HG02610 (cell line): ENCODE data around the gene VSIR.
A peak's percentile ranks its signal among the peaks of the same experiment; 100 is the strongest.

Source experiments
- ATAC-seq: cut with Tn5 transposase; IDR thresholded peaks from one replicate; pipeline ENCODE4 v1.9.1; 2021; ENCODE audit warnings: mild to moderate bottlenecking, moderate library complexity; ENCODE audit not compliant: unreplicated experiment

VSIR gene

DNA sequence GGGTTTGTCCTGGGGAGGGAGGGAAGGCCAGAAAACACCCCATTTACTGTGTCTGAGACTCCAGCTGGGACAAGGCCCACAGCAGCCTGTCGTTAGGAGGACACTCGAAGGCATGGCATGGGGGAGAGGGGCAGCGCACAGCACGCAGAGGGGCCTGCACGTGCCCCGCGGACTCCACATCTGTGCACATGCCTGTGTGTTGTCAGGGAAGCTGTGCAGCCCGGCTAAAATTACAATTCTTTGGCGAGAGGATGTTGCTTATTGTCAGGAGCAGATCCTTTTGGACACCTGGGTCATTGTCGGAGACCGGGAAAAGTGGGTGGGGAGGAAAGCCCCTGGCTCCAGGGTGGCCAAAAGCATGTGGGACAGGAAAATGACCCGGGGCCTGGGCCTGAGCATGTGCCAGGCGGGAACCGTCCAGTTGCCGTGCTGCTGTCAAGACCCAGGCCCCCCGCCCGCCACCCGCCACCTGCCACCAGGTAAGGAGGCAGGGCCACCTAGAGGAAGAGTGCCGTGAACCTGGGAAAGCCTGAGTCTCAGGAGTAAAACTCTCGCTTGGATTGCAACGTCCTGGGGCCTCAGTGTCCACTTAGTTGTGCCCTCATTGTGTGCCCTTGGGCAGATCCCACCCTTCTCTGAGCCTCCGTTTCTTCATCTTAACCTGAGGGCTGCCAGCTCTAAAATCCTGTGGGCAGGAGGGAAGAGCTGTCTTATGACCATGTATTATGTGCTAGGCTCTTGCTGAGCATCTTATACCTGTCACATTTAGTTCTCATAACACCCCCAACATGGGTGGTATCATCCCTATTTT, 7.2 kb downstream of the VSIR start:
- ATAC-seq, result no peak

DNA sequence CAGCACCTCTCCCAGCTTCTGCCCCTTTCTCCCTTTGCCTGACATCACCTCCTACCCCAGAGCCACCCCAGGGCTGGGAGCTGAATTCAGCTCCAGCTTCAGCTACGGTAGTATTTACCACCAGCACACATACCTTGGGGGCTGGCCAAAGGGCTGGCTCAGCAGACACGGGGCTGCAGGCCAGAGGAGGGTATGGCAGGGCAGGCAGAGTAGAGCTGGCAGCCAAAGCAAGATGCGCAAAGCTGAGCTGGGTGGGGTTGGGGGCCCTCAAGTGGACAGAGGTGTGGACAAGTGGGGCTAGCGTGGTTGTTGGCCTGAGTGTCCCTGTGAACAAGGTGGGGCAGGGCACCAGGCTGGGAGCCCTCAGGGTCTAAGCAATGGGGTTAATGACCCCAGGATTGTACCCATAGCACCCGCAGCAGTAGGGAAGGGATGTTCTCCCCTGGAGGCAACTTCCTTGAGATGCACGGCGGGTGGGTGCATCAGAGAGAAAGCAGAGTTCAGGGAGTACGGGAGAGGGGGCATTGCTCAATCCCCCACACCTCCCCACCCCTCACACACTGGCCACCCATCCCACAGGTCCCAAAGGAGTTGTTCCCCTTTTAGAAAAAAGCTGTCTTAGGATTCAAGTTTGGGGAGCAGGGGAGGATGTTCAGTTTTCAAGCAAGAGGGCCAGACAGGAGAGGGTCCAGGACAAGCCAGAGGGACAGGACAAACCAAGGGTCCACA, 8.0 kb downstream of the VSIR start:
- no peak for ATAC-seq

DNA sequence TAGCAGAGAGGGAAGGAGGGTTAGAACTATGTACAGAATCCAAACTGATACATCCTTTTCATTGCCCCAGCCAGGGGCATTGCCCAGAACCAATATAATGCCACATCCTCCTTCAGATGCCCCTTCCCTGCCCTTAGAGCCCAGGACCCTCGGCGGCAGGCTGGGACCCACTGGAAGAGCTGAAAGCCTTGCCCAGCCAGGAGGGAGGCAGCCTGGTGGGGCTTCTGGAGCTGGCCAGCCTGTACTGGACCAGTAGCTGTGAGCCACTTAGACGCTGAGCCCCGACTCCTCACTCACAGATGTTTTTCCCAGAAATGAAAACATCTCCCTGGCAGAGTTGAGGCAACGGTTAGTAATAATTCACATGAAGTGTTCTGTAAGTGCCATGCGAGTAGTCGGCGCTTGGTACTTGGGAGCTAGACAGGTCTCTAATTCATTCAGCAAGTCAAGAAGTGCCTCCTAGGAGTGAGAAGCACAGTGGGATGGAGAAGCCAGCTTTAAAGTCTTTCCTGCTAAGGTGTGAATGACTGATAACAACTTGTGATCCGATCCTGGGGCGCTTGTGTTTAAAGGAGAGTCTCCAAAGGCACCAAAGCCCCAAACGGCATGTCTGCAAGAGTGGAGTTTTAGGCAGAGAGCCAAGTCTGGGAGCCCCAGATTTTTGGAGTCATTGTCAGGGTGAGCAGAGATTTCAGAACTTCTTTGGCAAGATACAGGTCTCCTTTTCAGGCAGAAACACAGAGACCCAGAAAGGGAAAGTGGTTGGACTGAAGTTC, 9.8 kb downstream of the VSIR start:
- ATAC-seq, result no peak

DNA sequence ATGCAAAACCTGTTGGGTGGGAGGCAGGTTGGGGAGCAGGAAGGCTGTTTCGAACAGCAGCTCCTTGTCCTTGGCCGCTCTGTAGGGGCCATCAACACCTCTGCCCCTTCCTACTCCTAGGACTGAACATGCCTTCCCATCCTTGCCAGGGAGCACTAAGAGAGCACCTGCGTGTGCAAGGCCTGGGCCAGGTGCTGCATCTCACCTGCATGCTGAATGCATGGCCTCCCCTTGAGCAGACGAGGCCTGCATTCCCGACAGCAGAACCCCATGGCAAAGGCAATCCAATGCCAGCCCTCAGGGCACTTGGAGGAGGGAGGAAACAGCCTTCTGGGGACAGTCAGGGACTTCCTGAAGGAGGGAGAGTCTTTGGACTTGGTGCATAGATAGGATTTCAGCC, 11.0 kb downstream of the VSIR start:
- no peak for ATAC-seq

DNA sequence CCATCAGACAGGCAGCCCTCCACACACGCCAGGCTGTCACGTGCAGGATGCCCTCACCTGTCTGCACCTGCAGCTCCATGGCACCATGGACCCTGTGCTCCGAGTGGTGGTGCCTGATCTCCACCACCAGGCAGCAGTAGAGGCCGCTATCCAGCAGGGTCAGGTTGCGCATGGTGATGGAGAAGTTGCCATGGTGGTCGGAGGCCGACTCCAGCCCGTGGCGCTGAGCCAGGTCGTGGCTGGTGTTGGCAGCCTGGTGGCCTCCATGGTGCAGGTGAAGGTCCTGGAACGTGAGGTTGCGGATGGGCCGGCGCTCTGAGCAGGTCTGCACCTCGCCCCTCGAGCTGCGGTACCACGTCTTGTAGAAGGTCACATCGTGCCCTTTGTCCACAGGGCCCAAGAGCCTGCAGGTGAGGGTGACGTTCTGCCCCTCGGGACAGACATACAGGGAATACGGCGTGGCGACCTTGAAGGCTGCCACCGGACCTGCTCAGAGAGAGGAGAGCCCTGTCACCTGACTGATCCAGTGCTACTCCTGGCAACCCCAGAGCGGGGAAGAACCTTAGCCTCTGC, 11.7 kb downstream of the VSIR start:
- no peak for ATAC-seq

- ATAC-seq, result no peak
Observed at GRCh38 chr10:71761105-71761511, 12.2 kb downstream of the VSIR start.

DNA sequence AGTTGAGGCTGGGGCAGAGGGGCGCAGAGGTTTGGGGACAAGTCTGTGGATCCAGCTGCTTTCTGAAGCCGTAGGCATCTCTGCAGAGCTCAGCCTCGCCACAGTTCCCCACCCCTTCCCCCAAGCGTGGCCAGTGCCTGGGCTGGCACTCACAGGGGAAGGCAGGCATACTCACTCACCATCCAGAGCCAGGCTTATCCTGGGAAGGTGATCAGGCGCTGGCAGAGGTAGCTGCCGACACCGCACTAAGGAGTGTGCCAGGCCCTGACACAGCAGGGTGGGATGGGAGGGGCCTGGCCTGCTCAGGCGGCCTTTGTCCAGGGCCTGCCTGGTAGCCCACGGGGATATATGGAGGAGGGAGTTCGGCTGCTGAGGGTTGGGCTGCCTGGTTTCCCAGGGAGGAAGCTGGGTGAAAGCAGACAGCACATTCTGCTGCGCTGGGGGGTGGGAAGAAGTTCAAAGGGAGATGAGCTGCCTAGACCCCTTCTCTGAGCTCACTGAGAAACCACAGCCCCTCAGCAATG, 15.9 kb downstream of the VSIR start:
- no peak for ATAC-seq

DNA sequence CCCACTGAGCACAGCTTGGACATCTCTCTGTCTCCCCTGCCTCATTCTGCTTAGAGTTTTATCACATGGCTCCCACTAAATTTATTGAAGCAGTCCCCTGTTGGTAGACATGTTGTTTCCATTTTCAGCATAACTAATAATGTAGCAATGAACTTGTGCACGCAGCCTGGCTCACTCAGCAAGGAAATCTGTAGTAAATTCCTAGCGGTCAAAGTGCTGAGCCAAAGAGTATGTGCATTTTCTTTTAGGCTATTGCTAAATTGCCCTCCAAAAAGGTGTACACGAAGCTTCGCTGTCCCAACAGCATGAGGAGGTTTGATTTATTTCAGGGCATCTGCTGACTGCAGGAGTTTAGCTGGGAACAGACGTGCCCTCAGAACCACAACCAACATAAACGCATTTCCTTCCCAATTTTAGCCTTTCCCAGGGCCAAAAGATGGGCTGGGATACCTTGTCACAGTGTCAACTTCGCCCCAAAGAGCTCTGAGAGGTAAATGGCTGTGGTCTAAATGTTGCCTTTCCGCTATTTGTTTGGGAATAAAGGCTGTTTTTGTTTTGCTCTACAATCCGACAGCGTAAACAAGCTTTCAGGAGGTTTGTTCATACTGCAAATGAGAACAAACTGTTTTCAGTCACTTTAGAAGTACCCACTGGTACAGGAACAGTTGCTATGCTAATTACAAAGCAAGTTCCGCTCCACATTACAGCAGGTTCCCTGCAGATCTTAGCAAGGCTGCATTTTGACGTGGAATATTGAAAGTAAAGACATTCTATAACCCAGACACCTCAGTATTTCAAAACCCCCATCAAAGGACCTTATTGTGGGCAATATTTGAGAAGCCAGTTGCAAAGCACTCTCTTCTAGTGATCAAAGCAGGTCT, 16.8 kb downstream of the VSIR start:
- peak; percentile 55 for ATAC-seq

DNA sequence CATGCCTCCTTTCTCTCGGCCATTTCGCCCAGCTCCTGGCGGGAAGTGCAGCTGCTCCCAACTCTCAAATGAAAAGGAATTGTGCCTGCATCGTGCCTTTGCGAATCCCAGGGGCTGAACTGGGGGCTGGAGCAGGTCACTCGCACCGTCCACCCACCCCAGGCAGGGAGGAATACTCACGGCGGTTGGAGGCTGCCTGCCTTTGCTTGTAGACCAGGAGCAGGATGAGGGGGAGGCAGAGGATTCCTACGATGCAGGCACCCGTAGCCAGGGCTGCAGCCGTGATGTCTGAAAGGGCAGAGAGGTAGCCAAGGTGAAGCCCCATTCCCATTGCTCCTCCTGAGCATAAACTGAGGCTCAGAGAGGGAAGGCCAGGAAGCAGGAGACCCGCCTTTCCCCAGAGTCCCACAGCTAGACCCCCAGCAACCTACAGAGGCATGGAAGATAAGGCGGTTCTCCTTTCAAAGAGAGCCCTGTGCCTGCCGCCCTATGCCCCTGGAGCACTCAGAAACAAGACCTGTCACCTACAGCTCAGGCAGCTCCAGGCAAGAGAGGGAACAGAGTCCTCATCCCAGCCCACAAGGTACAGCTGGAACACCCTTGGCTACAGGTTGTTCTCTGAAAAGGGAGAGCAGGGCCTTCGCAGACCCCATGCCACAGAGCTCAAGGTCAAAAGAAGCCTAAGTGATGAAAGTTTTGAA, 18.0 kb downstream of the VSIR start:
- ATAC-seq, result no peak

DNA sequence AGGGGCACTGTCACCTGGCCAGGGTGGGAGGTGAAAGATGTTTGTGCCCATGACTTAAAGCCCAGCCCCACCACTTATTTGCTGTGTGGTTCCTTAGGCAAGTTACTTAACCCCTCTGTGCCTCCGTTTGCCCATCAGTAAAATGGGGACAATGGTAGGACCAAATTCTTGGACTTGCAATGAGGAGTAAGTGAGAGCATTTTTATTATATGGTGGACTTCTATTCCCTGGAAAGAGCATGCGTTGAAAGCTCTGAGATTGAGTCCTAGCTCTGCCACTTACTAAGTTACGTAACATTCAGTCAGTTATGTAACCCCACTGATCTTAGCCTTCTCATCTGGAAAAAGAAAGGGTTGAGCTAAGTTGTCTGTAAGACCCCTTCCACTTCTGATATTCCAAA, 18.8 kb downstream of the VSIR start:
- ATAC-seq, result no peak

- no peak for ATAC-seq
Observed at GRCh38 chr10:71753960-71754505, 19.3 kb downstream of the VSIR start.

DNA sequence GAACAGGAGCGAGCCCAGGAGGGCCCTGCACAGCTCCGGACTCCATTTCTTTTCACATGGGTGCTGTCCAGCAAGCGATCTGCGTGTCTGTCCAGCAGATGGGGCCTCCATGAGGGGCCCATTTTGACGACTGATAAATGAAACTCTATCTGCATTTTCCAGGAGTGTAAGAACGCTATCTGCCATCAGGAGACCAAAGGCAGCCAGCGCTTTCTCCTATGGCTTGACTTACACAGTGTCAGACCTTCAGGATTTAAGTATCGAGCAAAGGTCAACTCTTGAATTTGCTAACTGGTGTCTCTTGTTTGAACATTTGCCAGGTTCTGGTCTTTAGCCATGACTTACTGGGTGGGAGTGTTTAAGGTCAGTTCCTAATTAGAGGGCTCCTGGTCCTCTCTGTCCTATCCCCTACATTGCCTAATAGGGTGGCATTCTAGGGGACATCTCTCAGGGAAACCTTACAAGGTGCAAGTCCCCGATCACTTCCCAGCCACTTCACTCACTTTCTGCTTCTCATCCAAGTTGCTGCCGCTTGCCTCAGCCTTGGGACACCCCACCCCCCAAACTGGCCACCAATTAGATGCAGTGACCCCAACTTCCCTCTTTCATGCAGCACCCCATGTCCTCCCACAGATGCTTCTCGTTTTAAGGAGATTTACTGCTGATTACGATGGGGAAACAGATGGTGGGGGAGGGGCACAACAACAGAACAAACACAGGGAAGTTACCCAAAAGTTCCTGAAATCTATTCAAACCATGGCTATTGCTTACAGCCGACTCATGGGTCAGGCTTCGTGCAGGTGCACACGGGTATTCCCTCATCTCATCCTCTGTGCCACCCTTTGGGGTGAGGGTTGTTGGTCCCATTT, 20.0 kb downstream of the VSIR start:
- no peak for ATAC-seq

GRCh38 chr10:71752391-71753090, 20.8 kb downstream of the VSIR start:
- ATAC-seq, result no peak

DNA sequence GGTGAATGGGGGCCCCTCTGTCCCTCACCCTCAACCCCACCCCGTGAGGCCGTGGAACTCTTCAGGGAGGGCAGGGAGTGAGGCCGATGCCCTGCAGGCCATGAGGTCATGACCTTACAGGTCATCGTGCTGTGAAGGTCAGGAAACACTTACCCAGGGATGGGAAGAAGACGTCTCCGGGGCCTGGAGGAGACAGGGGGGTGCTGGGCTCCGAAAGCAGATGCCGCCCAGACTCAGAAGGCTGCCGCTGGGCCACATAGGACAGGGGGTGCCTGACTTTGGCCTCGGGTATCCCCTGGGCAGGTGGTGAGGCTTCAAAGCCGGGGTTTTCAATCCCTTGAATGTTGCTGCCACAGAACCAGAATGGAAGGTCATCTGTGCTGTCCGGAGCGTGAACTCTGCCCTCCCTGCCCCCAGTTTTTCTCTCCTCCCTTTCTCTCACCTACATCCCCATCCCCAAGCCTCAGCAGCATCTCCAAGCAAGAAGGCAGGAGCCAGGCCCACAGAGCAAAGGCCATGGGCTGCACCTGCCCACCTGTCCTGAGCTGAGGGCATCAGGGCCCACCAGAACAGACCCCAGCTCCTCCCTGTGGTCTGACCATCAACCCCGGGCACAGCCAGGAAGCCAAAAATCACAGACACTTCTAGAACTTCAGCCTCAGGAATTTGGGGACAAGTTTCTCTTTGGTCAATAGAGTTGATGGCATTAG, 21.6 kb downstream of the VSIR start:
- no peak for ATAC-seq

DNA sequence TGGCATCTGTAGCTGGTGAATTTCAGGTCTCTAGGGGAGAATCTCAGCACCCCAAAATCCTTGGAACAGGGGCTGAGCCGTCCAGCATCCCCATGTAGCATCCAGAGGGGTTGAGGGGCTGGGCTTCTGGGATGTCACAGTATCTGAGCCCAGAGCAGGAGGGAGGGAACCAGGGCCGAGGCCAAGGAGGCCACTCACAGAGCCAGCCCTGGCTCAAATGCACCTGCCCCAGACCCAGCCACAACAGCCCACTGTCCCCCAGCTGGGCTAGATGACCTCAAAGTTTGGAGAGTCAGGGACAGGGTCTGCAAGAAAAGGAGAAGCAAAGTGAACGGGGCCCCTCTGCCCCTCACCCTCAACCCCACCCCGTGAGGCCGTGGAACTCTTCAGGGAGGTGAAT, 22.3 kb downstream of the VSIR start:
- ATAC-seq, result no peak

DNA sequence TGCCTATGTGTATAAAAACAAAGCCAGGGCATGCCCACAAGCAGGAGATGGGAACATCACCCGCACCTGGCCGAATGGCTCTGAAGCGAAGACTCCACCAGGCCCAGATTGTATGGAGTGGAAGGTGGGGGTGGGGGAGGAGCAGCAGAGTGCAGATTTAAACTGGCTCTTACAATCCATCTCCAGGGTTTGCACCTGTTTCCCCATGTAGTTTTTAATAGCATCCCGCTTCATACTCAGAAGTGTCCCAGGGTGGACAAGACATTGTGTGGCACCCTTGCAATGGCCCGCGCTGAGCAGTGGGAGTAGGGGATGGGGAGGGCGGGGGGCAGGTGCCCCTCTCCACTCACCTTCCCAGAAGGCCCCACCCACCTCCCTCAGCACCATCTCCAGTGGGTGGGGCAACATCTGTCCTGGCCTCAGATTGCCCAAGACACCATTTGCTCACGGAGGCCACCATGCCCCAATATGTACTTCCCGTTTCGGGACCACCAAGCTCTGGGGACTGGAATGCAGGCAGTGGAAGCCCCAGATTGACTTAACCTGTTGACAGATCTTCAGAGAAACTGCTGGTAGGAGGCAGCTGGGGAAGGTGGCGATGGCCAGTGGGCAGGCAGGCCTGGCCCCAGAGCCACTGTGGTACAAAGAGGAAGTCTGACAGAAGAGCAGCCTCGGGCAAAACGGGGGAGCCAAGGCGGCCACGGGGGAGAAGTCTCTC, 23.0 kb downstream of the VSIR start:
- no peak for ATAC-seq
